ENCODE data around the gene FIZ1. TPM values are rescaled to one million over a fixed set of nuclear protein-coding genes. Genes with fewer than 3 reads are reported as not detected.

FIZ1 gene
- total RNA-seq, 1 donor from 2014 or later = 4.8 TPM

DNA sequence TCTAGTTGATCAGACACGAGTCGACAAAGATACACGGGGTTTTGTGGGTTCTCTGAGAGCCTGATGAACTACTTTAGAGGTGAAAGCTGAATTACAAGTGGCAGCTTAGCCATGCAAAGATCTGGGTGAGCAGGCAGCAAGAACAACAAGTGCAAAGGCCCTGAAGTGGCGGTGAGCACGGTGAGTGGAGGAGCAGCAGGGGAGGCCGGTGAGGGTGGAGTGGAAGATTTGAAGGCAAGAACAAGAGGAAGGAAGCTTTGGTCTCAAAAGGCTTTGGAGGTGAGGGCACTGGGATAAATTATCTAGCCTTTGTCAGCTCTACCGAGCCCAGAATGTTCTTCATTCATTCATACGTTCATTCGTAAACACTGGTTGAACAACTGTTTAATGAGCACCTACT, 7.5 kb upstream of the FIZ1 start:
- Histone ChIP-seq H3K9ac (peak overlapping the region; percentile 15), H3K4me2 (peak overlapping the region; percentile 85), H3F3A (ENCODE audit: low read depth) (peaks cover 35% of the 10 kb centered on the region), H2AFZ (replicated peaks) (no peak overlapping the region), H3K27ac (no peak overlapping the region), H4K20me1 (ENCODE audit: low read depth) (peaks cover 51% of the 10 kb centered on the region), H3K4me1 (peaks cover 7% of the 10 kb centered on the region), H3K36me3 (no peaks in the 10 kb centered on the region), H3K9me3 (ENCODE audit: low read depth) (no peaks in the 10 kb centered on the region), H3K27me3 (no peaks in the 10 kb centered on the region), H3K79me2 (ENCODE audit: low read depth) (peaks cover 45% of the 10 kb centered on the region), H3K4me3 (peak overlapping the region; percentile 85)
- no peaks in the 10 kb centered on the region for H3K27me3 Mint-ChIP-seq (ENCODE audit: insufficient read depth, low read depth)
- peak overlapping the region; percentile 94 for H3K4me3 Mint-ChIP-seq
- H3K36me3 Mint-ChIP-seq = peaks cover 15% of the 10 kb centered on the region
- DNase-seq (ENCODE audit: low spot score) = no peak
- TF ChIP-seq, protein P1, sequence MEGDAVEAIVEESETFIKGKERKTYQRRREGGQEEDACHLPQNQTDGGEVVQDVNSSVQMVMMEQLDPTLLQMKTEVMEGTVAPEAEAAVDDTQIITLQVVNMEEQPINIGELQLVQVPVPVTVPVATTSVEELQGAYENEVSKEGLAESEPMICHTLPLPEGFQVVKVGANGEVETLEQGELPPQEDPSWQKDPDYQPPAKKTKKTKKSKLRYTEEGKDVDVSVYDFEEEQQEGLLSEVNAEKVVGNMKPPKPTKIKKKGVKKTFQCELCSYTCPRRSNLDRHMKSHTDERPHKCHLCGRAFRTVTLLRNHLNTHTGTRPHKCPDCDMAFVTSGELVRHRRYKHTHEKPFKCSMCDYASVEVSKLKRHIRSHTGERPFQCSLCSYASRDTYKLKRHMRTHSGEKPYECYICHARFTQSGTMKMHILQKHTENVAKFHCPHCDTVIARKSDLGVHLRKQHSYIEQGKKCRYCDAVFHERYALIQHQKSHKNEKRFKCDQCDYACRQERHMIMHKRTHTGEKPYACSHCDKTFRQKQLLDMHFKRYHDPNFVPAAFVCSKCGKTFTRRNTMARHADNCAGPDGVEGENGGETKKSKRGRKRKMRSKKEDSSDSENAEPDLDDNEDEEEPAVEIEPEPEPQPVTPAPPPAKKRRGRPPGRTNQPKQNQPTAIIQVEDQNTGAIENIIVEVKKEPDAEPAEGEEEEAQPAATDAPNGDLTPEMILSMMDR (IDR thresholded peaks at IDR 0.05) = no peak
- no peak for TF ChIP-seq EZH2phosphoT487 (IDR thresholded peaks at IDR 0.05)
- no peak for TF ChIP-seq EZH2 (IDR thresholded peaks at IDR 0.05)
- H3K27ac Mint-ChIP-seq = no peak overlapping the region
- peaks cover 5% of the 10 kb centered on the region for H3K9me3 Mint-ChIP-seq
- H3K4me1 Mint-ChIP-seq = peaks cover 38% of the 10 kb centered on the region

DNA sequence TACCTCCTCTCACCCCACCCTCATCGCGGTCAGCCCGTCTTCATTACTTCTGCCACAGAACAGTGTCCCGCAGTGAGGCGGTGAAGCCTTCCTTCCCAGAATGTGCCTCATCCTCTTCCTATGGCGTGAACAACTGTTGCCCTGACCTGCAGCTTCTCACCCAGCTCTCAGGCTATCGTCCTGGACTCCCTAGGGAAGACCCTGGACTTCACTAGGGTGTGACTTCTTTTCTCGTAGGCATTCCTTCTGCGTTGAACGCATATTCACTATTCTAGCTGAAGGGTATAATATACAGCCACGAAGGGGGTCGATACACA, 7.1 kb upstream of the FIZ1 start:
- H3K9me3 ChIP-seq (ENCODE audit: low read depth) = no peaks in the 10 kb centered on the region
- peaks cover 41% of the 10 kb centered on the region for H3K4me1 Mint-ChIP-seq
- peaks cover 2% of the 10 kb centered on the region for H3K27me3 Mint-ChIP-seq (ENCODE audit: insufficient read depth, low read depth)
- H3K79me2 ChIP-seq (ENCODE audit: low read depth) = peaks cover 45% of the 10 kb centered on the region
- H2AFZ ChIP-seq (replicated peaks) = no peak overlapping the region
- H3K36me3 Mint-ChIP-seq = peaks cover 18% of the 10 kb centered on the region
- H3K36me3 ChIP-seq = no peaks in the 10 kb centered on the region
- no peaks in the 10 kb centered on the region for H3K27me3 ChIP-seq
- H3K4me3 ChIP-seq = peak overlapping the region; percentile 85
- peak overlapping the region; percentile 85 for H3K4me2 ChIP-seq
- H3K4me3 Mint-ChIP-seq = peak overlapping the region; percentile 94
- H3K27ac ChIP-seq = no peak overlapping the region
- H3K9ac ChIP-seq = peak overlapping the region; percentile 15
- peaks cover 47% of the 10 kb centered on the region for H4K20me1 ChIP-seq (ENCODE audit: low read depth)
- TF ChIP-seq EZH2phosphoT487 (IDR thresholded peaks at IDR 0.05) = no peak
- TF ChIP-seq, protein P1 (IDR thresholded peaks at IDR 0.05) = no peak
- TF ChIP-seq EZH2 (IDR thresholded peaks at IDR 0.05) = no peak
- H3K27ac Mint-ChIP-seq = peak overlapping the region; percentile 88
- peaks cover 7% of the 10 kb centered on the region for H3K4me1 ChIP-seq
- no peak for DNase-seq (ENCODE audit: low spot score)
- H3F3A ChIP-seq (ENCODE audit: low read depth) = peaks cover 39% of the 10 kb centered on the region
- peaks cover 8% of the 10 kb centered on the region for H3K9me3 Mint-ChIP-seq

DNA sequence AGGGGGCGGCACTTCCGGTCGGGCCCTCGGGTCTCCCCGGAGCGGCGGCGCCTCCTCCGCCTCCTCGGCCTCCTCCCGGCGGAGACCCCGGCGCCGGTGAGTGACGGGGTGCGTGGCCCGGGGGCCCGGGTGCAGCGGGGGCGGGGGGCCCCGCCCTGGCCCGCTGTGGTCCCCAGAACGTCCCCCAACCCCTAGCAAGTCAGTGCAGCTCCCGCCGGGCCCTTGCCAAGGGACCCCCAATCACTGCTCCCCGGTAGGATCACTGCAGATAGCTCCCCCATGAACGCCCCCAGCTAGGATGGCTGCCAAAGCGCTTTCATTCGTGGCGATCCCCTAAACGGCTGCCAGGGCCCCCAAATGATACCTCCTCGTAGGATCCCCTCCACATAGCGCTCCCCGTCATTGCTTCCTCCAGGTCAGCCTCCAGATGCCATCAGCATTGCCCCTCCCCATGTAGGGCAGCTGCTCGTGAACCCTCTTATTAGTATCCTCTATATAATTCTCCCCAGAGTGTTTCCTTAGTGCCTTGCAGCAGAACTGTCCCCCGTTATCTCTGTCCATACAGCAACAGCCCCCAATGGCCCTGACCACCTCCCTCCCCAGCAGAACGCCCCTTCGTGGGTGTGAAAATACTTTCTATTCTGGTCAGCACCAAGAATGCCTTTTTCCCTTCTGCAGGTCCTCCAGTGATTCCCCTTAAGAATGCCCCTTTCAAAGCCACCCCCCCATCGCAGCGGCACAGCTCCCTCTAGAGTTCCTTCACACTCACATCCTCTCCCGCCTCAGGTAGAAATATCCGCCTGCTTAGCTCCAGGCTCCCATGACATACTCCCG, 6.5 kb upstream of the FIZ1 start, which contains the start of gene ZNF865:
Gene ZNF865, plus strand, starts transcription at position 11 of the 834 bp plus-strand sequence. CDS start 7,972 bp downstream, outside the sequence.
- H2AFZ ChIP-seq (replicated peaks) = no peak within 1 kb of the TSS
- Mint-ChIP-seq H3K9me3 (peaks cover 8% of the 10 kb centered on the region), H3K4me1 (peaks cover 42% of the 10 kb centered on the region), H3K4me3 (peak within 1 kb of the TSS; percentile 94), H3K36me3 (peaks cover 18% of the 10 kb centered on the region), H3K27ac (peak within 1 kb of the TSS; percentile 88), H3K27me3 (ENCODE audit: insufficient read depth, low read depth) (peaks cover 2% of the 10 kb centered on the region)
- no peaks in the 10 kb centered on the region for H3K27me3 ChIP-seq
- no peaks in the 10 kb centered on the region for H3K36me3 ChIP-seq
- peaks cover 42% of the 10 kb centered on the region for H4K20me1 ChIP-seq (ENCODE audit: low read depth)
- peak within 1 kb of the TSS; percentile 73 for H3K9ac ChIP-seq
- H3K79me2 ChIP-seq (ENCODE audit: low read depth) = peaks cover 43% of the 10 kb centered on the region
- peak; percentile 92 for DNase-seq (ENCODE audit: low spot score)
- peak within 1 kb of the TSS; percentile 85 for H3K4me2 ChIP-seq
- H3F3A ChIP-seq (ENCODE audit: low read depth) = peaks cover 45% of the 10 kb centered on the region
- H3K9me3 ChIP-seq (ENCODE audit: low read depth) = no peaks in the 10 kb centered on the region
- H3K4me1 ChIP-seq = peaks cover 7% of the 10 kb centered on the region
- peak within 1 kb of the TSS; percentile 85 for H3K4me3 ChIP-seq
- TF ChIP-seq, protein P1 (IDR thresholded peaks at IDR 0.05) = peak; percentile 76
- no peak for TF ChIP-seq EZH2phosphoT487 (IDR thresholded peaks at IDR 0.05)
- peak within 1 kb of the TSS; percentile 89 for H3K27ac ChIP-seq

Measured in neural progenitor cell (in vitro differentiated cells).